GM12891 (cell line): Measurements from ENCODE around the gene FSD1.

Experiments used
- POLR2A ChIP-seq: IDR thresholded peaks from 2 replicates; pipeline ENCODE4 v1.6.1; 2011; ENCODE audit warnings: low read depth, low read length, control low read depth
- POLR2AphosphoS5 ChIP-seq: IDR thresholded peaks from 2 replicates; pipeline ENCODE4 v1.6.1; 2011; ENCODE audit warnings: low read depth, low read length, control low read depth
- POU2F2 ChIP-seq: IDR thresholded peaks from 2 replicates; pipeline ENCODE4 v1.6.1; 2011; ENCODE audit warnings: low read depth, mild to moderate bottlenecking, control low read depth, low read length, moderate library complexity
- SPI1 ChIP-seq: IDR thresholded peaks from 2 replicates; pipeline ENCODE4 v1.6.1; 2011; ENCODE audit warnings: low read depth, low read length, control low read depth
- TAF1 ChIP-seq: IDR thresholded peaks from 2 replicates; pipeline ENCODE4 v1.6.1; 2011; ENCODE audit warnings: low read depth, low read length, control low read depth

DNA sequence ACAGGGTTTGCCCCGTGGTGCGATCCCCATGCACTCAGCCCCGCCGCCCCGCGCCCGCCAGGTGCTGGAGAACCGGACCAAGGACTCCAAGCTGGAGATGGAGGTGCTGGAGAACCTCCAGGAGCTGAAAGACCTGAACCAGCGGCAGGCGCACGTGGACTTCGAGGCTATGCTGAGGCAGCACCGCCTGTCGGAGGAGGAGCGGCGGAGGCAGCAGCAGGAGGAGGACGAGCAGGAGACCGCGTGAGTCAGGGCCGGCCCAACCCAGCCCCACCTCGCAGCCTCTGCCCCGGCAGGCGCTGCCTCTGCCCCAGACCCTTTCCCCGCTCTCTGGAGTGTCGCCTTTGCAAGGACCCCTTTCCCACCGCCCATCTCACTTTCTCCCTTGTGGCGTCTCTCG is 46.2 kb upstream of the FSD1 start:
- no peak for TF ChIP-seq POLR2AphosphoS5
- no peak for TF ChIP-seq POLR2A
- TF ChIP-seq POU2F2 = no peak
- no peak for TF ChIP-seq TAF1
- no peak for TF ChIP-seq SPI1
